ENCODE data around the gene SLIT3.

DNA sequence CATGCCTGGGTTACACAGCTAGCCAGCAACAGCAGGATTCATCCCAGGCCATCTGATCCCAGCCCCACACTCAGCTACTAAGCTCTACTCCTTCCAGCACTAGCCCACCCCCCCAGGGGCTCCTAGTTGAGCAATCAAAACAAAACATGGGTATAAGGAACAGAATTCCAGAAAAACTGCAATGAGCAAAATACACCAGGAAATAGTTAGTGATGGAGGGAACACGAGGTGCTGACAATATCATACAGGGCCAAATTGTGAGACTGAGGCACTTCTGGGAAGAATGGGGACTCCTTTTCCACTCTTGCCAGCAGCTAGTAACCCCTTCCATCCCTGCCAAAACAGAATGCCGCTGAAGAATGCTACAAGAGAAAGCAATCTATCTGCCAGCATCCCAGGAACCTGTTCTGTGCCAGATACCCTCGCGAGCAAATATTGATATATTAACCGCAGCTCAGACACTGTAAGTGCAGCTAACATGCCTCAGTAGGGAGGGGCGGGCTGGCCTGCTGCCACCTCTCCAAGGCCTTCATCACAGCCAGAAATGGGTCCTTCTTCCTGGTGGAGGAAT is 161.4 kb downstream of the SLIT3 start:
- TF ChIP-seq EZH2phosphoT487 (IDR thresholded peaks at IDR 0.05): no peak
- TF ChIP-seq, protein P1, sequence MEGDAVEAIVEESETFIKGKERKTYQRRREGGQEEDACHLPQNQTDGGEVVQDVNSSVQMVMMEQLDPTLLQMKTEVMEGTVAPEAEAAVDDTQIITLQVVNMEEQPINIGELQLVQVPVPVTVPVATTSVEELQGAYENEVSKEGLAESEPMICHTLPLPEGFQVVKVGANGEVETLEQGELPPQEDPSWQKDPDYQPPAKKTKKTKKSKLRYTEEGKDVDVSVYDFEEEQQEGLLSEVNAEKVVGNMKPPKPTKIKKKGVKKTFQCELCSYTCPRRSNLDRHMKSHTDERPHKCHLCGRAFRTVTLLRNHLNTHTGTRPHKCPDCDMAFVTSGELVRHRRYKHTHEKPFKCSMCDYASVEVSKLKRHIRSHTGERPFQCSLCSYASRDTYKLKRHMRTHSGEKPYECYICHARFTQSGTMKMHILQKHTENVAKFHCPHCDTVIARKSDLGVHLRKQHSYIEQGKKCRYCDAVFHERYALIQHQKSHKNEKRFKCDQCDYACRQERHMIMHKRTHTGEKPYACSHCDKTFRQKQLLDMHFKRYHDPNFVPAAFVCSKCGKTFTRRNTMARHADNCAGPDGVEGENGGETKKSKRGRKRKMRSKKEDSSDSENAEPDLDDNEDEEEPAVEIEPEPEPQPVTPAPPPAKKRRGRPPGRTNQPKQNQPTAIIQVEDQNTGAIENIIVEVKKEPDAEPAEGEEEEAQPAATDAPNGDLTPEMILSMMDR (IDR thresholded peaks at IDR 0.05): no peak
- TF ChIP-seq EZH2 (IDR thresholded peaks at IDR 0.05): no peak
